SHP77 treated with DMSO at 0.1 percent for 48 hours (cell line): ENCODE measurements around the gene ACOT11.
"Not testable (repeated sequence)": the region's sequence is repeated elsewhere in the genome, so short reads cannot be mapped to it uniquely, and the experiment has no call there.

Experiments used
- DNase-seq: peaks from one replicate; lab custom pipeline; 2025; lab: John Stamatoyannopoulos, UW

The ACOT11 gene

DNA sequence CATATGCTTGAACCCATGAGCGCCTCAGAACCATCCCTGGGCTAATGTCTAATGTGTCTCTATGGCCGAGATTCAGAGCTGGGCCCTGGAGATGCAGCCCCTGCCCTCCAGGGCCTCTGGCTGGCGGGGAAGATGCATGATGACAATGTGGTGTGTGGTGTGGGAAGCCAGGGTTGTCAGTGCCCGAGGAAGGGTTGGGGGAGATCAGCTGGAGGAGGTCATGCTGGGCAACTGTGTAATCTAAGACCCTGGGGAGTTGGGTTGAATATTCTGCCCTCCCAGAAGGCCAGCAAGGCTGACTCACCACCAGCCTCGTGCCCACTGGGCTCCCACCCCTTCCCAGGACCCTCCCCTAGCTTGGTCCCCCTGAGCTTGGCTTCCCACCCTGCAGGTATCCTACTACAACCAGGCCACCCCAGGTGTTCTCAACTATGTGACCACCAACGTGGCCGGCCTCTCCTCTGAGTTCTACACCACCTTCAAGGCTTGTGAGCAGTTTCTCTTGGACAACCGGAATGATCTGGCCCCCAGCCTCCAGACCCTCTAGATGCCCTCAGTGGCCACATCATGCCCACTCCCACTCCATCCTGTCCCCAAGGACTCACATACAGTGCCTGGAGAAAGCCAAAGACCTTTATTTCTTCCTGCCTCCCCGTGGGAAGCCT lies 60.7 kb downstream of the ACOT11 start:
- DNase-seq = no peak

DNA sequence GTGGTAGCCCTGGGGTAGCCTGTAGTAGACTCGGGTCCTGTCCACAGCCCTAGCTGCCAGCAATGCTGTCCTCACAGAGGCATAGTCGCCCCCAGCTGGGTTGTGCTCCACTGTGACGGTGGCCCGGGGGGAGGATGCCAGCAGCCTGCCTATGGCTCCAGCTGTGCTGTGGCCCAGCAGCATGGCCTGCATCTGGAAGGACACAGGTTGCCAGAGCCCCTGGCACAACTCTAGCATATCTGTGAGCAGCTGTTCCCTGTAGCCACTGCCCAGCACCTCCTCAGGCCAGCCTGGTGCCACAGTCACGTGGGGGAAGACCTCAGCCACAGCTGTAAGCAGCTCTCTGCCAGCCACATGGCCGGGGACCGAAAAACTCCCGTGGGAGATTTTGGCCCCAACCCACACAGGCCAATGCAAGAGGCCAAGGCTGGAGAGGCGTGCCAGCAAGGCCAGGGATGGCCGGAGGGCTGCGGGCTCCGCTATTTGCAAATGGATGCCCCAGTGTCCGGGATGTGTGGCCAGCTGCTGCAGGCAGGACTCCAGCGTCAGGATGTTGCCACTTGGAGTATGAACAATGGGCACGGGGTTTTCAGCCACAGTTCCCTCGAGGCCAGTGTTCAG lies 61.4 kb downstream of the ACOT11 start:
- DNase-seq = peak; percentile 0

DNA sequence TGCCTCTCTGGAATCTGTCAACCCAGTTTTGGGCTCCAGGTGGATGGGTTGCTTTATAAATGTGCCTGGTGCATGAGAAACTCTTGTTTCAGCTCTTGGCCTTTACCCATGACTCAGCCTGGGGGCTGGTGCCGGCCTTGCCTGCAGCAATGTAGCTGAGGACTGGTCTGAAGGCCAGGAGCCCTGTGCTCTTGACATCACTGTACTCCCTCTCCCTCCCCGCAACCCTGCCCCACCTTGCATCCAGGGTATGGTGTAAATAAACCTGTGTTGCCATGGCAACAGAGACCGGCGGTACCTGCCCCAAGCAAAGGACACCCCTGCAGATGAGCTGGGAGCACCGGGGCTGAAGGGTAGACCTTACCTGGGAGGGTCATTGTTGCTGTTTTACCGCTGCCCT lies 62.0 kb downstream of the ACOT11 start:
- DNase-seq = no peak

DNA sequence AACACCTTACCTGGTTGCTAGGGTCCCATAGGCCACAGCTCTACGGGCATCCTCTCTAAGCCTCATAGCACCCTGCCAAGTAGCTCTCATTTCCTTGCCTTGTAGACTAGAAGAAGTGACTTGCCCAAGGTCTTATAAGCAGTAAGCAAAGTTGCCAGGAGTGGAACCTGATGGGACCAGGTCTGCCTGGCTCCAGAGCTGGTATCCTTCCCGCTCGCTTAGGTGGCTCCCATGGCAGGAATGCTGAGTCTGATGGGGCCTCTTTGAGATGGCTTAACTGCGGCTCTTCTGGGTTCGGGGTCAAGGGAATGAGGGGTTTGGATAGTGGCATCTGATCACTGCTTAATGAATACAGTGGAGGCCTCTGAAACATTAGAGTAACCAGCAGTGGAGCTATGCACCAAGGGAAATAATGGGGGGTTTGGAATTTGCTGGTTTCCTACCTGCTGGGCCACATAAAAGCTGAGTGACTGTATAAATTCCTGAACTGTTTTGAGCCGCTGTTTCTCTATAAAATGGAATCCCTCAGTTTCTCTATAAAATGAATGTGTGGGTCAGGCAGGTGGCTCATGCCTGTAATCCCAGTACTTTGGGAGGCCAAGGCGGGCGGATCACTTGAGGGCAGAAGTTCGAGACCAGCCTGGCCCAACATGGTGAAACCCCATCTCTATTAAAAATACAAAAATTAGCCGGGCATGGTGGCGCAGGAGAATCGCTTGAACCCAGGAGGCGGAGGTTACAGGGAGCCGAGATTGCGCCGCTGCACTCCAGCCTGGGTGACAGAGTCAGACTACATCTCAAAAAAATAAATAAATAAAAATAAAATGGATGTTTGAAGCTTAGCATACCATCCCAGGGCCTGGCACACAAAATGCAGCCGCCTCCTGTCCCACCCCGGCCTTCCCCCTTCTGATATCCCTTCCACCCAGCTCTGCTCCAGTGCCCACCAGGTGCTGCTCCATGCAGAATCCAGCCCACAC lies 62.9 kb downstream of the ACOT11 start:
- no peak for DNase-seq

DNA sequence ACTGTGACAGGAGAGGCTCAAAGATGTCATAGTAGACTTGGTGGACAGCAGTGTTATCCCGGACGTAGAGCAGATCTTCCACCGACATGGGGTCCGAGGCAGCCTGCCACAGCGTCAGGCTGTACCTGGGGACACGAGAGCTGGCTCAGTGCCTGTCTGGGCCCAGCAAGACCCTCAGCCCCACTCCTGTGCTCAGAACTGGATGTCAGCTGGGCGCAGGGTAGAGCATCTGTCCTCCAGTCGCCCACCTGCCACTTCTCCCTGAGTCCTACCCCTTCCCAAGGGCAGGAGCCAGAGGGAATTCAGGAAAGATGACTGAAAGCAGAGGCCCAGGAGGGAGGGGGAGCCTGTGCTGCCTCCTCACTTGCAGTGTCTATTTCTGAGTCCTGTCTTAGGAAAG lies 63.6 kb downstream of the ACOT11 start:
- no peak for DNase-seq

DNA sequence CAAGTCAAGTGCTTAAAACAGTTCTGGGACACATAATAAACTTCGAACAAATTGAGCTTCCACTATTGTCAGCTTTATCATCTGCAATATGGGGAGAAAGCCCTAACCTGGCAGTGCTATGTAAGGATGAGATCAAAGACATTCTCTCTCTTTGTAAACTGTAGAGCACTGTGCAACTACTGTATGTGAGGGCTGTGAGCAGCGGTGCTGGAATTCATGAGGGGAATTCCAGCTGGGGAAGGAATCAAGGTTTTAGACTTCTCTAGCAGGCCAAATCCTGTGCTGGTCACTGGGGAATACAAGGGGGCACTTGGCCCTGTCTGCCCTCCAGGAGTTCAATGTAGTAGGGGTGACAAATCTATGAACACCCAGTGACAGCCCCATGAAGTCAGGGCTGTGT lies 66.0 kb downstream of the ACOT11 start:
- no peak for DNase-seq

DNA sequence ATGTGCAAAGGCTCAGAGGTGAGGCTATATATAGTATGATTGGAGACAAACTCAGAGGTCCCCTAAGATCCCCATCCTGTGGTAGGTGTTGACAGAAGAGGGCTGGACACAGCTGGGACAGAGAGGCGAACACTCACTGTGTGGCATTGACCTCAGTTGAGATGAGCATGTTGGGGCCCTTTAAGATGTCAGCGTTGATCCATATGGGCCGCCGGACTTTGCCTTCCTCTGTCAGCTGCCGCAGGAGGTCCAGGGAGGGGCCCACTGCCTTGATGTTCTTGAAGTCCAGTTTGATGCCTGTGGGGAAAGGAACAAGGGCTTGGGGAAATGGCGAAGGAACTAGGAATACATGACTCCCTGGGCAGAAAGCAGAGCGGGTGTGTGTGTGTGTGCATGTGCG lies 66.5 kb downstream of the ACOT11 start:
- DNase-seq = no peak

DNA sequence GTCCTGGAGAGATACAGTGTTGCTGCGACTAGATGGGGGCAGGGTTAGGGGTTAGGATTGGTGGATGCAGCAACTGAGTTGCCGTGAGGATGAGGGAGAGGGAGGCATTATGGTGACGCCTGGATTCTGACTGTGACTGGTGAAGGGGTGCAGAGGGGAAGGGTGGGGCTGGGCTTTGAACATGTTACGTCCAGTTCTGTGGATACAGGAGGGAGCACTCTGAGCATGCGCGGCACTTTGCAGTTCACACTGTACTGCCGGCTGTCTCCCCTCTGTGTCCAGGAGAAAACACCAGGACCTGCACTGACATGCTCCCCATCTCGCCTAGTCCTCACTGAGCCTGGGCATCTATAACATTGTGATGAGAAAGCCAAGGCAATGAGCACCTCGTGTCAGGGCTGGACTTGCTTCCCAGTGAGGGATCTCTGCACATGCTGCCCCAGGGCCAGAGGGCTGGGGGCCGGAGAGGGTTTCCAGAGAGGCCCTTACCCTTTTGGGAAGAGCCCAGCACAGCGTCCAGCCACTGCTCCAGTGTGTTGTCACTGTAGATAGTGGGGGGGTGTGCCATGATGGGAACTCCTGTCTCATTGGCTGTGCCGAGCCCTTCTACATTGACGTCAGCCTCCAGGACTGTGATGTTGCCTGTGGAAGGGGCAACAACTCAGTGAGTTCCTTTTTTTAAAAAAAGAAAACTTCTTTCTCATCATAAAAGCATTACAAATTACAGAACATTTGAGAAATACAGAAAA lies 67.7 kb downstream of the ACOT11 start:
- no peak for DNase-seq

DNA sequence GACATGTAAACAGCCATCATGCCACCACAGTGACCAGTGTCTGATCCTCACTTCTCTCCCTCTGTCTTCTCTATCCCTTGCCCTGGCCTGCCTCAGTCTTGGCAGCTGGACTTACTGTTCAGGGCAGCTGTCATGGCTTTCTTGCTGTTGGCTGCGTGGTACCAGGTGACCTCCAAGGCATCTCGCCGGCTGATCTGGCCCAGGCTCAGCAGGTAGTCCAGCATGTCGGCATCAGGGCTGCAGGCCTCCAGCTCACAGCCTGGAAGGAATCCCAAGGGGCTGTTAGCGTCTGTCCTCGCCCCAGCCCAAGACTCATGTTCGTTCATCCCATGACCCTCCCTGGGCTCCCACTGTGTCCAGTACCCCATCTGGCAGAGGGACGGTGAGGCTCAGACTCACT lies 71.7 kb downstream of the ACOT11 start:
- no peak for DNase-seq

DNA sequence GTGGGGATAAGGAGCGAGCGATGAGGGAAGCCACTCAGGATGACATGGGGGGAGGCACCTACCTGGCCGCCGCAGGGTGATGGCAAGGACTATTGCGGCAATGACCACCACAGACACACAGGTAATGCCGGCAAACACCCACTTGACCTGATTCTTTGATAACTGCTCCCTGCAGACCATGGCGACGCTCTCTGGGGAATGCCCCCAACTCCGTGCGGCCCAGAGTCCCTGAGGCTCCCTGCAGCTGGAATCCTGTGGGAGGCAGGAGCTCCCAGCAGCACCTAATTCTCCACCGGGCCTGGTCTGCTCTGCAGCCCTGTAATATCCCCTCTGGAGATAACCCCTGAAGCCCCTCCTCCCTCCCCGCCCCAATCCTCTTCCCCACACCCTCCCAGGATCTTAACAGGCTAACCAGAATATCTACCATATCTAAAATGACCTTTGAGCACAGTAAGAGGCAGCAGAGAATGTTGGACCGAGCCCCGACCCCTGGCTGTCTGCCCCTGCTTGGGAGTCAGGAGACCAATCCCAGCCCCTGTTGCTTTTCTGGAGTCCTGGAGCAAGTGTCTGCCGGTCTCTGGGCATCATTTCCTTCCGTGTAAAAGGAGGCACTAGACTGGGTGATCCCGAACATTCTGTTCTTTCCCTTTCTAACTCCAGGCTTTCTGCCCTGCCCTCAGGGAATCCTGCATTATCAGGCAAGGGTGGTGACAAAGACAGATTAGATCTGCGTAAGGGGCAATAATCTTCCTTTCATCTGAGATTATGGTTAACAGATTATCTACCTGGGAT lies 75.4 kb downstream of the ACOT11 start, which contains the start of gene FAM151A:
Gene FAM151A (minus strand): TSS at position 310 of the 792 bp plus-strand sequence. CDS start 130 bp downstream, at position 180.
- DNase-seq = no peak

DNA sequence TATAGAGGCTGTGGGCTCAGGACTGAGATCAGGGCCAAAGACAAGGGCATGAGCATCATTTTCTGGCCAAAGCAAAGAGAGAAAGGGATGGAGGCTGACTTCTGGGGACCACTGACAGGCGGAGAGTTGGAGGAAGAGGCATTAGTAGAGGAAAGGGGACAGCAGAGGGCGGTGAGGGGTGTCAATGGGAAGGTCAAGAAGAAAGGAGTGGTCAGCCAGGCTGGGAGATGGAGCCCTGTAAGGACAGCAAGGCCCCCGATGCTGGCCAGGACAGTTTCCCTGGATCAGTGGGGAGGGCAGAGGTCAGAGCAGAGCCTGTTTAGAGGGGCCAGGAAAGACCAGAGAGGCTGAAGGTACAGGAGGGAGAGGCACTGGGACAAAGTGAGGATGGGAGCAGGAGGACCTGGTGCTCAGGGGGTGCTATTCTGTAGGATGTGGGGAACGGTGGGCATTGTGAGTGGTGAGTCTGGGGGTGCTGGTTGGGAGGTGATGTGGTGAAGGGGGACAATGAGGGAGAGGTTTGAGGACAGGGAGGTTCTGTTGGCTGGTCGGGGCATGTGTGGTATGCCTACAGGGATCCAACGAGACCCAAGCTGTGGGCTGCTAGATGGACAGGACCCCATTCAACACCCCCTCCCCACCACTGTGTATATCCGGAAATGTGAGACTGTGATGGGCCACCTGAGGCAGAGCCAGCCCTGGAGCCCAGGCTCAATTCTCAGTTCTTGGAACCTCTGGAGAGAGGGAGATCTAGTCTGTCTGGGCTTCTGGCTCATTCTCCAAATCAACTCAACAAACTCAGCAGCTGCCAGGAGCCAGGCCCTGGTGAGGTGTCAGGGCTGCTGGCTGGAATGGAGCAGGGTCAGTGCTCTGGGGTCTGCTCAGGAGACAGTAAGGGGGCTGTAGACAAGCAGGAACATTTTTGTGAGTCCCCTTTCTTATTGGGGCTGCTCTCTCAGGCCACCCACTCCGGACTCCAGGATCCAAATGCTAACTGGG lies 76.7 kb downstream of the ACOT11 start:
- DNase-seq = no peak

DNA sequence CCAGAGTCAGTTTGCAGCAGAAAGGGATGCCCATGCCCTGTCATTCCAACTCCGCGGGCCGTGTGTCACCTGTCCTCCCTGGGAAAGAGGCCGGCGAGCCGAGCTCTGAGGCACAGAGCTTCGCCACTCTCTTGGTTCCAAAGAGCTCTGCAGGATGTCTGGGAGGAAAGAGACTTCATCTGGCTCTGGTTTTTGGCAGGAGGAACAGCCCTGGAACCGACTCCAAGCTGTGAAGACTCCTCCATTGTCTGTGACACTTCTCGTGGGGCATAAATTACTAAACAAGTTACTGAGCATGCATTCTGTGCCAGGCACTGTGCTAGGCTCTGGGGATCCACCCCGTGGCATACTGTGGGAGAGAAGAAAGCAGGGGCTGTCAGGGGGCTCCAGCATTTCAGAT lies 79.2 kb downstream of the ACOT11 start:
- no peak for DNase-seq

DNA sequence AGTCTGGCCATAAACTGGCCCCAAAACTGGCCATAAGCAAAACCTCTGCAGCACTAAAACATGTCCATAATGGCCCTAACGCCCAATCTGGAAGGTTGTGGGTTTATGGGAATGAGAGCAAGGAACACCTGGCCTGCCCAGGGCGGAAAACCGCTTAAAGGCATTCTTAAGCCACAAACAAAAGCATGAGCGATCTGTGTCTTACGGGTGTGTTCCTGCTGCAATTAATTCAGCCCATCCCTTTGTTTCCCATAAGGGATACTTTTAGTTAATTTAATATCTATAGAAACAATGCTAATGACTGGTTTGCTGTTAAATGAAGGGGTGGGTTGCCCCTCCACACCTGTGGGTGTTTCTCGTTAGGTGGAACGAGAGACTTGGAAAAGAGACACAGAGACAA lies 87.8 kb downstream of the ACOT11 start:
- not testable (repeated sequence) for DNase-seq

DNA sequence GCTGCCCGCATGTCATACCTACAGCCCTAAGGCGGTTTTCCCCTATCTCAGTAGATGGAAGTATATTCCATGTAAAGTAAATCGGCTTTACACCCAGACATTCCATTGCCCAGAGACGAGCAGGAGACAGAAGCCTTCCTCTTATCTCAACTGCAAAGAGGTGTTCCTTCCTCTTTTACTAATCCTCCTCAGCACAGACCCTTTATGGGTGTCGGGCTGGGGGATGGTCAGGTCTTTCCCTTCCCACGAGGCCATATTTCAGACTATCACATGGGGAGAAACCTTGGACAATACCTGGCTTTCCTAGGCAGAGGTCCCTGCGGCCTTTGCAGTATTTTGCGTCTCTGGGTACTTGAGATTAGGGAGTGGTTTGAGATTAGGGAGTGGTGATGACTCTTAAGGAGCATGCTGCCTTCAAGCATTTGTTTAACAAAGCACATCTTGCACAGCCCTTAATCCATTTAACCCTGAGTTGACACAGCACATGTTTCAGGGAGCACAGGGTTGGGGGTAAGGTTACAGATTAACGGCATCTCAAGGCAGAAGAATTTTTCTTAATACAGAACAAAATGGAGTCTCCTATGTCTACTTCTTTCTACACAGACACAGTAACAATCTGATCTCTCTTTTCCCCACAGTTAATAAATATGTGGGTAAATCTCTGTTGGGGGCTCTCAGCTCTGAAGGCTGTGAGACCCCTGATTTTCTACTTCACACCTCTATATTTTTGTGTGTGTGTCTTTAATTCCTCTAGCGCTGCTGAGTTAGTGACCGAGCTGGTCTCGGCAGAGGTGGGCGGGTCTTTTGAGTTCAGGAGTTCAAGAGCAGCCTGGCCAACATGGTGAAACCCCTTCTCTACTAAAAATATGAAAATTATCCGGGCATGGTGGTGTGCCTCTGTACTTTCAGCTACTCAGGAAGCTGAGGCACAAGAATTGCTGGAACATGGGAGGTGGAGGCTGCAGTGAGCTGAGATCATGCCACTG lies 88.7 kb downstream of the ACOT11 start:
- not testable (repeated sequence) for DNase-seq

DNA sequence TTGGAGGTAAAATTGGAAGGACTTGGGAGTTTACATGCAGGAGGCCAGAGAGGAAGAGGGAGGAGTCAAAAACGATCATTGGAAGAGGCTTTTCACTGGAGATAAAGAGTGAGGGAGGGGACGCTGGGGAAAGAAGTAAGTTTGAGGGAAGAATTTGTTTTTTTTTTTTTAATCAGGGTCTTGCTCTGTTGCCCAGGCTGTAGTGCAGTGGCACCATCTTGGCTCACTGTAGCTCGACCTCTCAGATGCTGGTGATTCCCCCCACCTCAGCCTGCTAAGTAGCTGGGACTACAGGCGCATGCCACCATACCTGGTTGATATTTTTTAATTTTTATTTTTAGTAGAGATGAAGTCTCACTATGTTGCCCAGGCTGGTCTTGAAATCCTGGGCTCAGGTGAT lies 92.3 kb downstream of the ACOT11 start:
- no peak for DNase-seq

DNA sequence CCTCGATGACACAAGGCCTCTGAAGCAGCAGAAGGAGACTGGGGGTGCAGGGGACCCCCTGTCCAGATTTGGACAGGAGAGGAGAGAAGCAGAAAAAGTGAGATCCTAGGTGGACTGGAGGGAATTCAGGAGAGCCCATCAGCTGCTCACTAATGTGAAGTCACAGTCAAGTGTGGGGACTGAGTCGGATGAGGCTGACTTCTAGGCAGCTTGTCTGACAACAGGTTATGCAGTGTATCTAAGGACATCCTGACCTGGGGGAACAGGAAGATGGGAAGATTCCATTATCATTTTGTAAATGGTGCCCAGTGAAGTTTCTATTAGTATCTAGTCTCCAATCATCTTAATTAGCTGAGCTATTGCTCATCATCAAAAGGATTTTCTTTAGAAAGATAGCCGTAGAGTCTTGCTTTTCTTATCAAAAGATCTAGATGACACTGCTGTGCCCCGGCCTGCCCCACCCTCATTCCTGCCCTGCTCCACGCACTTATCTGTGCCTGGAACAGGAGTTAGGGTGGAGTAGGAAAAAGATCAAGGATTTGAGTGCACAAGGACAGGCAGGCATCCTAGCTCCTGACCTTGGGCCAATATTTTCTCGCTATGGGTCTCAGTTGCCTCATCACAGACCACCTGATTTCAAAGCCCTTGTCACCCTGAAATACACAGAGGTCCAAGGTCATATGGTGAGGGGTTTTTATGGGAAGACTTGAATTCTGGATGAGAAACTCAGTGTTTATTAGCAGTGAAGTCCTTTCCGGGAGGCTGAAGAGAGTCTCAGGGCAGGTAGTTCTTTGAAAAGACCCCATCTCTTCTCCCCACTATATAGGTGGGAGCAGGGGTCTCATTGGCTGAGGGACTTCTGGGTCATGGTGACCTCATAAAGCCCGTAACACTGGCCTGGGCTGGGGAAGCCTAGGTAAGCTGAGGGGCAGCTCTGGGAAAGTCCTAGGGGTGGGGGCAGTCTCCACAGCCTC lies 93.1 kb downstream of the ACOT11 start, which contains the start of gene MROH7:
Gene MROH7 (plus strand): TSS at position 924 of the 974 bp plus-strand sequence. CDS start 11,141 bp downstream, outside the sequence.
- DNase-seq = no peak

DNA sequence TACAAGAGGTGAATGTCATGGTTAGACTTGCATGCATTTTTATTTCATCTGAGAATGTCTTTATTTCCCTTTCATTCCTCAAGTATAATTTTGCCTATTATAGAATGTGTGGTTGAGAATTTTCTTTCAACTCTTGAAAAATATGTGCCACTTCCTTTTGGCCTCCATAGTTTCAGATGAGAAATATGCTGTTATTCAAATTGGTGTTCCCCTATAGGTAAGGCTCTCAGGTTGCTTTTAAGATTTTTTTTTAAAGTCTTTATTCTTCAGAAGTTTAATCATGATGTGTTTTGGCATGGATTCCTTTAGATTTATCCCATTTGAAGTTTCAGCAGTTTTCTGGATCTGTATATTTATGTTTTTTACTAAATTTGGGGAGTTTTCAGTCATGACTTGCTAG lies 95.7 kb downstream of the ACOT11 start:
- DNase-seq = no peak
